ENCODE results near the gene MAPK9. TPM values are rescaled to one million over a fixed set of nuclear protein-coding genes. Genes with fewer than 3 reads are reported as not detected.

MAPK9 gene
- total RNA-seq = 10 to 100 TPM; 48.1 to 70.0 (median 54.2) TPM

GRCh38 chr5:180291943-180292831 is at the start of gene MAPK9:
MAPK9 (minus strand) TSS chr5:180292083; CDS start chr5:180280561, 11,522 bp downstream.
- H3K36me3 ChIP-seq = no peaks in the 10 kb centered on the region
- no peaks in the 10 kb centered on the region for H3K9me3 ChIP-seq
- H3K27me3 ChIP-seq = no peaks in the 10 kb centered on the region
- peaks cover 22 to 28% of the 10 kb centered on the region in 2 donors for H3K4me1 ChIP-seq
- peak within 1 kb of the TSS; percentile 66 to 99 (median 93) for H3K4me3 ChIP-seq (replicated peaks in 1 of 3)
- peak; percentile 44 to 74 for TF ChIP-seq POLR2A (IDR thresholded peaks at IDR 0.05)
- TF ChIP-seq CTCF (IDR thresholded peaks at IDR 0.05) = peak in 2 of 6 experiments; percentile 2
- peak; percentile 85 to 88 for DNase-seq
- intact Hi-C loops (cut with DNase I) = no loop called here
- 0 to 1% methylated on average over 2 to 43 of the region's 122 CpGs for WGBS, 2 donors
- peak within 1 kb of the TSS; percentile 90 to 98 (median 92) for H3K27ac ChIP-seq

- Histone ChIP-seq H3K27me3 (no peaks in the 10 kb centered on the region), H3K4me1 (peaks cover 0 to 15% of the 10 kb centered on the region in 2 donors), H3K27ac (no peak overlapping the region), H3K9me3 (no peaks in the 10 kb centered on the region), H3K4me3 (replicated peaks in 1 of 3) (no peak overlapping the region), H3K36me3 (peaks cover 0 to 9% of the 10 kb centered on the region in 2 donors)
- WGBS, 2 donors = 96 to 98% methylated on average over 8 of the region's 8 CpGs
- no peak for TF ChIP-seq POLR2A (IDR thresholded peaks at IDR 0.05)
- no peak for TF ChIP-seq CTCF (IDR thresholded peaks at IDR 0.05)
- intact Hi-C loops (cut with DNase I) = no loop called here
- DNase-seq = no peak
These were observed 49.7 kb upstream of the MAPK9 start for GRCh38 chr5:180341595-180341994.

GRCh38 chr5:180340856-180341255 is 49.0 kb upstream of the MAPK9 start:
- no peak overlapping the region for H3K4me3 ChIP-seq (replicated peaks in 1 of 3)
- H3K27ac ChIP-seq = no peak overlapping the region
- WGBS, 2 donors = 70 to 78% methylated on average over 4 to 9 of the region's 9 CpGs
- no peaks in the 10 kb centered on the region for H3K27me3 ChIP-seq
- intact Hi-C loops (cut with DNase I) = no loop called here
- no peak for DNase-seq
- no peaks in the 10 kb centered on the region for H3K9me3 ChIP-seq
- H3K4me1 ChIP-seq = peaks cover 0 to 15% of the 10 kb centered on the region in 2 donors
- peaks cover 0 to 9% of the 10 kb centered on the region in 2 donors for H3K36me3 ChIP-seq
- TF ChIP-seq POLR2A (IDR thresholded peaks at IDR 0.05) (no peak), CTCF (IDR thresholded peaks at IDR 0.05) (no peak)

- Histone ChIP-seq H3K36me3 (peaks cover 0 to 9% of the 10 kb centered on the region in 2 donors), H3K4me1 (peaks cover 0 to 15% of the 10 kb centered on the region in 2 donors), H3K27me3 (no peaks in the 10 kb centered on the region), H3K4me3 (replicated peaks in 1 of 3) (no peak overlapping the region), H3K27ac (no peak overlapping the region), H3K9me3 (no peaks in the 10 kb centered on the region)
- DNase-seq = no peak
- intact Hi-C loops (cut with DNase I) = no loop called here
- TF ChIP-seq POLR2A (IDR thresholded peaks at IDR 0.05) = no peak
- TF ChIP-seq CTCF (IDR thresholded peaks at IDR 0.05) = no peak
- WGBS, 2 donors = 89% methylated on average over 7 of the region's 7 CpGs
These were observed 47.8 kb upstream of the MAPK9 start for GRCh38 chr5:180339583-180340183.

Measured in thyroid gland (tissue), 4 donors.